Body of pancreas (tissue), 4 donors: ENCODE results near the gene ACOD1. TPM values are rescaled to one million over a fixed set of nuclear protein-coding genes. Genes with fewer than 3 reads are reported as not detected.
"Not testable (repeated sequence)": the region's sequence is repeated elsewhere in the genome, so short reads cannot be mapped to it uniquely, and the experiment has no call there.

Experiments
- ATAC-seq: fragments of 150-250 bp; one replicate; pipeline ENCODE4 v1.9.1; 2016
- DNase-seq, 4 donors: peaks; one replicate each; pipeline ENCODE4 v3.0.0-alpha.2; 2019
- H3K27ac ChIP-seq, 4 donors: fragments of 200-600 bp; sonication (generic); 1 replicate in 3 of 4; 2 replicates in 1 of 4; pipeline versions ENCODE4 v1.5.1 to v1.6.1; 2016 to 2019; ENCODE audit warnings: mild to moderate bottlenecking in 1 of 4, mixed read lengths in 1 of 4, moderate library complexity in 1 of 4
- H3K27me3 ChIP-seq, 2 donors: fragments of 200-600 bp; sonication (generic); one replicate each; pipeline ENCODE4 v1.6.0; 2016; ENCODE audit warnings: mild to moderate bottlenecking in 1 of 2
- H3K36me3 ChIP-seq, 2 donors: fragments of 200-600 bp; sonication (generic); replicated peaks in 1 of 2; 2 replicates each; pipeline ENCODE4 v1.5.1; 2016; ENCODE audit warnings: low read depth in 2 of 2; ENCODE audit not compliant: insufficient read depth in 1 of 2
- H3K4me1 ChIP-seq: fragments of 200-600 bp; sonication (generic); one replicate; pipeline ENCODE4 v1.6.0; 2016
- H3K4me3 ChIP-seq, 2 donors: fragments of 200-600 bp; sonication (generic); 1 replicate in 1 of 2; 2 replicates in 1 of 2; pipeline ENCODE4 v1.5.1; 2016 to 2019
- H3K9me3 ChIP-seq, 3 donors: fragments of 200-600 bp; sonication (generic); 1 replicate in 2 of 3; 2 replicates in 1 of 3; pipeline ENCODE4 v1.5.1; 2016
- POLR2A ChIP-seq, 3 donors: fragments of 450-650 bp; IDR thresholded peaks; one replicate each; pipeline ENCODE4 v1.6.1; 2016; ENCODE audit warnings: antibody characterized with exemption in 3 of 3, mild to moderate bottlenecking in 2 of 3
- WGBS, 2 donors: methylation state at CpG; one replicate each; pipeline ENCODE4 v1.1.5; 2017; 5-methylcytosine and 5-hydroxymethylcytosine counted together
- intact Hi-C: fragments of 100-400 bp; cut with DNase I; formaldehyde crosslinking; loops from one replicate; pipeline ENCODE4 v1.15.1; 2023
- total RNA-seq, 2 donors: library from RNA; depleted of rRNA; stranded (reverse); fragments of >200 nt; gene quantifications; one replicate each; pipeline ENCODE4 v1.1.0, GENCODE V29; 2016
- TF ChIP-seq, protein P1 (sequence below), 7 experiments: fragments of 450-650 bp in 4 of 7; fragments of 200-600 bp in 3 of 7; sonication (generic) in 3 of 7; IDR thresholded peaks; one replicate each; pipeline ENCODE4 v1.5.1; 2016 to 2019; ENCODE audit warnings: antibody characterized with exemption in 7 of 7

ACOD1 gene
- not detected for total RNA-seq

- H3K4me1 ChIP-seq: no peaks in the 10 kb centered on the region
- H3K4me3 ChIP-seq: no peak within 1 kb of the TSS
- intact Hi-C loops: no loop called here
- DNase-seq (no peak), ATAC-seq (no peak)
- H3K9me3 ChIP-seq: no peaks in the 10 kb centered on the region
- no peaks in the 10 kb centered on the region for H3K27me3 ChIP-seq
- no peaks in the 10 kb centered on the region for H3K36me3 ChIP-seq
- TF ChIP-seq POLR2A (IDR thresholded peaks at IDR 0.05): no peak
- TF ChIP-seq, protein P1, sequence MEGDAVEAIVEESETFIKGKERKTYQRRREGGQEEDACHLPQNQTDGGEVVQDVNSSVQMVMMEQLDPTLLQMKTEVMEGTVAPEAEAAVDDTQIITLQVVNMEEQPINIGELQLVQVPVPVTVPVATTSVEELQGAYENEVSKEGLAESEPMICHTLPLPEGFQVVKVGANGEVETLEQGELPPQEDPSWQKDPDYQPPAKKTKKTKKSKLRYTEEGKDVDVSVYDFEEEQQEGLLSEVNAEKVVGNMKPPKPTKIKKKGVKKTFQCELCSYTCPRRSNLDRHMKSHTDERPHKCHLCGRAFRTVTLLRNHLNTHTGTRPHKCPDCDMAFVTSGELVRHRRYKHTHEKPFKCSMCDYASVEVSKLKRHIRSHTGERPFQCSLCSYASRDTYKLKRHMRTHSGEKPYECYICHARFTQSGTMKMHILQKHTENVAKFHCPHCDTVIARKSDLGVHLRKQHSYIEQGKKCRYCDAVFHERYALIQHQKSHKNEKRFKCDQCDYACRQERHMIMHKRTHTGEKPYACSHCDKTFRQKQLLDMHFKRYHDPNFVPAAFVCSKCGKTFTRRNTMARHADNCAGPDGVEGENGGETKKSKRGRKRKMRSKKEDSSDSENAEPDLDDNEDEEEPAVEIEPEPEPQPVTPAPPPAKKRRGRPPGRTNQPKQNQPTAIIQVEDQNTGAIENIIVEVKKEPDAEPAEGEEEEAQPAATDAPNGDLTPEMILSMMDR (IDR thresholded peaks at IDR 0.05): no peak
- WGBS, 2 donors: 80 to 84% methylated on average over 2 of the region's 2 CpGs
- H3K27ac ChIP-seq: no peak within 1 kb of the TSS
Observed at GRCh38 chr13:76948149-76948548, at the start of gene ACOD1. ACOD1 (plus strand) TSS chr13:76948511; CDS start chr13:76948559, 48 bp downstream.

DNA sequence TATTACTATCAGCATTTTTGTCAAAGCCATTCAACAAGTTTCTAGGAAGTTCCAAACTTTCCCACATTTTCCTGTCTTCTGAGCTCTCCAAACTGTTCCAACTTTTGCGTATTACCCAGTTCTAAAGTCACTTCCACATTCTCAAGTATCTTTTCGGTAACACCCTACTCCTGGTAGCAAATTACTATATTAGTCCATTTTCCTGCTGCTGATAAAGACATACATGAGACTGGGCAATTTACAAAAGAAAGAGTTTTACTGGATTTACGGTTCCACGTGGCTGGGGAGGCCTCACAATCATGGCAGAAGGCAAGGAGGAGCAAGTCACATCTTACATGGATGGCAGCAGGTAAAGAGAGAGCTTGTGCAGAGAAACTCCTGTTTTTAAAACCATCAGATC, 49.2 kb upstream of the ACOD1 start:
- H3K4me1 ChIP-seq, H3K36me3 ChIP-seq, H3K4me3 ChIP-seq, intact Hi-C loops, H3K27me3 ChIP-seq, H3K9me3 ChIP-seq, ATAC-seq, DNase-seq, H3K27ac ChIP-seq: not testable (repeated sequence)
- 86 to 92% methylated on average over 4 of the region's 4 CpGs for WGBS, 2 donors

- ATAC-seq (peak; percentile 92), DNase-seq (peak; percentile 64 to 73 (median 69))
- Histone ChIP-seq H3K4me1 (no peaks in the 10 kb centered on the region), H3K9me3 (no peaks in the 10 kb centered on the region), H3K27ac (no peak overlapping the region), H3K27me3 (no peaks in the 10 kb centered on the region), H3K36me3 (no peaks in the 10 kb centered on the region), H3K4me3 (no peak overlapping the region)
- no peak for TF ChIP-seq POLR2A (IDR thresholded peaks at IDR 0.05)
- TF ChIP-seq, protein P1 (IDR thresholded peaks at IDR 0.05): peak; percentile 90 to 99 (median 93)
- intact Hi-C loops: loop anchor here (10.0 kb wide), 1 partner anchor 1029 kb away; no protein-coding TSS in a partner anchor
- WGBS, 2 donors: 6 to 17% methylated on average over 3 of the region's 3 CpGs
Observed at GRCh38 chr13:76903544-76904162, 44.7 kb upstream of the ACOD1 start.

GRCh38 chr13:76904507-76904906, 43.8 kb upstream of the ACOD1 start:
- WGBS, 2 donors: 32 to 49% methylated on average over 2 of the region's 2 CpGs
- Histone ChIP-seq H3K27ac (no peak overlapping the region), H3K4me1 (no peaks in the 10 kb centered on the region), H3K9me3 (no peaks in the 10 kb centered on the region), H3K4me3 (no peak overlapping the region), H3K27me3 (no peaks in the 10 kb centered on the region), H3K36me3 (no peaks in the 10 kb centered on the region)
- DNase-seq (no peak), ATAC-seq (no peak)
- intact Hi-C loops: loop anchor here (10.0 kb wide), 1 partner anchor 1030 kb away; no protein-coding TSS in a partner anchor
- TF ChIP-seq, protein P1 (IDR thresholded peaks at IDR 0.05): no peak

- no peaks in the 10 kb centered on the region for H3K27me3 ChIP-seq
- DNase-seq (no peak), ATAC-seq (no peak)
- no peak overlapping the region for H3K27ac ChIP-seq
- H3K36me3 ChIP-seq: no peaks in the 10 kb centered on the region
- no peak for TF ChIP-seq POLR2A (IDR thresholded peaks at IDR 0.05)
- TF ChIP-seq, protein P1 (IDR thresholded peaks at IDR 0.05): no peak
- intact Hi-C loops: no loop called here
- H3K4me1 ChIP-seq: no peaks in the 10 kb centered on the region
- 82 to 86% methylated on average over 3 of the region's 3 CpGs for WGBS, 2 donors
- H3K4me3 ChIP-seq: no peak overlapping the region
- H3K9me3 ChIP-seq: no peaks in the 10 kb centered on the region
Observed at GRCh38 chr13:76912476-76912875, 35.8 kb upstream of the ACOD1 start.
